GM12801 (cell line): ENCODE results near the gene GPR25.

Experiments
- CTCF ChIP-seq: IDR thresholded peaks from one replicate; pipeline ENCODE4 v1.5.1; 2011; ENCODE audit warnings: control low read depth; ENCODE audit not compliant: insufficient read length; ENCODE audit errors: extremely low read depth

Gene GPR25

DNA sequence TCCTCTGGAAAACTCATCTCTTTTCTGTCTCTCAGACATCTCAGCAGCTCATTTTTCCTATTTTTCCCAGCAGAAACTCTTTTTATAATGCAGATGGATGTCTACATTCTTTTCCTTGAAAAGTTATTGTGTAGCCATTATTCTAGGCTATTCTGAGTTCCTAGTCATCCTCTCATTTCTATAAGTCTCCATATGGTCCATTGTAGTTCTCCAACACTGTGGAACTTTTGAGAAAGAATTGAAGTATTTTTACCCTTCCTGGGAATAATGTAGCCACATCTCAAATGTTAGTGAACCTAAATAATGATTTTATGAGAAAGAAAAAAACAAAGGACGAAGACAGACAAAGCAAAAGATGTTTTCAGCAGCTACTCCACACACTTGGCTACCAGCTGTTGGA, 26.4 kb upstream of the GPR25 start:
- no peak for TF ChIP-seq CTCF

DNA sequence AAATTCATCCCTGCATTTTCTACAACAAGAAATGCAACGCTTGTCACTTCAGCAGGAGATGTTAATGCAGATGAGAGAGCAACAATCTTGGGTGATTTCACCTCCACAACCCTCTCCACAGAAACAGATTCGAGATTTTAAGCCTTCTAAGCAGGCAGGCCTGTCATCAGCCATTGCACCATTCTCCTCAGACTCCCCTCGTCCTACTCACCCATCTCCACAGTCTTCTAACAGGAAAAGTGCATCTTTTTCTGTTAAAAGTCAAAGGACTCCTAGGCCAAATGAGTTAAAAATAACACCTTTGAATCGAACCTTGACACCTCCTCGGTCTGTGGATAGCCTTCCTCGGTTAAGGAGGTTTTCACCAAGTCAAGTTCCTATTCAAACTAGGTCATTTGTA, 23.4 kb upstream of the GPR25 start:
- no peak for TF ChIP-seq CTCF

DNA sequence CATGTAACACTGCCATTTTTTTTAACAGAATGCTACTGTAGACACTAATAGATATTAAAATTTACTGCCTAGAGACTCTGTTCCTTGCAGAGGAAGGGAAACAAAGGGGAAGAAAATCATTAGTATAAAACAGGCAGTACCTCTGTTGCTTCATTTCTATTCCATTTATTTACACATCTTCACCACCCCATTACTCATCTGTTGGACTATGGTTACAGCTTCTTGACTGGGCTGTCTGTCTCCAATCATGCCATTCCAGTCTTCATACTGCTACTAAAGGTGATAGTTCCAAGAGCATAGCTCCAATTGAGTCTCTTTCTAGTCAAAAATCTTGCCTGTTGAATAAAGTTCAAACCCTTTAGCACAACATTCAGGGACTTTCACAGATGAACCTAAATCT, 22.2 kb upstream of the GPR25 start:
- no peak for TF ChIP-seq CTCF

- TF ChIP-seq CTCF = no peak
These were observed 15.9 kb upstream of the GPR25 start for GRCh38 chr1:200856716-200857357.

DNA sequence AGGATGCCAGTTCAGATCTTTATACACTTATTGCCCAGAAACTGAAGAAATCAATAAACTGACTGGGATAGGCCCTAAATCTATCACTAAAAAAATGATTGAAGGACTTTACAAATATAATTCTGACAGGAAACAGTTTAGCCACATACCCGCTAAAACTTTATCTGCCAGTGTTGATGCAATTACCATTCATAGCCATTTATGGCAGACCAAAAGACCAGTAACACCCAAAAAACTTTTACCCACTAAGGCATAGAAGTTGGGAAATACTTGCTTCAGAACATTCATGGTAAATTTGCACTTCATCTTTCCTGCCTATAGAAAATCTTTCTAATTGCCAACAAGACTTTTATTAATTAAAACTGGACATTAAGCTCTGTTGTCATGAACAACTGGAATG, 15.0 kb upstream of the GPR25 start:
- no peak for TF ChIP-seq CTCF

- no peak for TF ChIP-seq CTCF
These were observed 10.7 kb upstream of the GPR25 start for GRCh38 chr1:200861937-200862647.

- no peak for TF ChIP-seq CTCF
These were observed 9.9 kb upstream of the GPR25 start for GRCh38 chr1:200862713-200863415.
